ENCODE data around the gene PAIP2.

PAIP2 gene

DNA sequence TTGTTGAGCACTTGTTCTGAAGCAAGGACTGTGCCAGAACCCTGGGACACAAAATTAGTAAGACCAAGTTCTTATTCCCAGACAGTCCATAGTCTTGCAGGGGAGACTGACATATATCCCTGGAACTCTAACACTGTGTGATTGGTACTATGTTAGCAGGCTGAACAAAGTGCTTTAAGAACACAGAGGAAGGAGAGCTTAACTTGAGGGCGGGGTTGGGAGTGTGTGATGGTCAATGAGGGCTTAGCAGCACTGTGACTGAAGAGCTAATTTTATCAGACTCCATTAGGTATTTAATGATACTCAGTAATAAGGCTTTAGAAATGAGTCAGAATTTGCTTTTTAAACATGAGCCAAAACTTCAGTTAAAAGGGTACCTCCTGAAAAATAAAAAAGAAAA, 77.1 kb downstream of the PAIP2 start:
- TF ChIP-seq, protein P1, sequence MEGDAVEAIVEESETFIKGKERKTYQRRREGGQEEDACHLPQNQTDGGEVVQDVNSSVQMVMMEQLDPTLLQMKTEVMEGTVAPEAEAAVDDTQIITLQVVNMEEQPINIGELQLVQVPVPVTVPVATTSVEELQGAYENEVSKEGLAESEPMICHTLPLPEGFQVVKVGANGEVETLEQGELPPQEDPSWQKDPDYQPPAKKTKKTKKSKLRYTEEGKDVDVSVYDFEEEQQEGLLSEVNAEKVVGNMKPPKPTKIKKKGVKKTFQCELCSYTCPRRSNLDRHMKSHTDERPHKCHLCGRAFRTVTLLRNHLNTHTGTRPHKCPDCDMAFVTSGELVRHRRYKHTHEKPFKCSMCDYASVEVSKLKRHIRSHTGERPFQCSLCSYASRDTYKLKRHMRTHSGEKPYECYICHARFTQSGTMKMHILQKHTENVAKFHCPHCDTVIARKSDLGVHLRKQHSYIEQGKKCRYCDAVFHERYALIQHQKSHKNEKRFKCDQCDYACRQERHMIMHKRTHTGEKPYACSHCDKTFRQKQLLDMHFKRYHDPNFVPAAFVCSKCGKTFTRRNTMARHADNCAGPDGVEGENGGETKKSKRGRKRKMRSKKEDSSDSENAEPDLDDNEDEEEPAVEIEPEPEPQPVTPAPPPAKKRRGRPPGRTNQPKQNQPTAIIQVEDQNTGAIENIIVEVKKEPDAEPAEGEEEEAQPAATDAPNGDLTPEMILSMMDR (IDR thresholded peaks at IDR 0.05; ENCODE audit: control insufficient read depth, extremely low read depth, insufficient read depth), result no peak
- no peak for DNase-seq (ENCODE audit: low read depth)
- no peak overlapping the region for H3K4me3 ChIP-seq (ENCODE audit: low read depth, low read length)

Data from LNCaP clone FGC (cell line).